ENCODE results near the gene DHX30.

The DHX30 gene

GRCh38 chr3:47891613-47892005 lies 88.7 kb downstream of the DHX30 start:
- DNase-seq (ENCODE audit: low spot score) = no peak
- no peak overlapping the region for H3K27ac Mint-ChIP-seq
- H3K4me3 Mint-ChIP-seq = no peak overlapping the region
- H3K27me3 Mint-ChIP-seq (ENCODE audit: low read depth) = no peaks in the 10 kb centered on the region
- H3K36me3 Mint-ChIP-seq (ENCODE audit: low read depth) = peaks cover 16% of the 10 kb centered on the region
- H3K9me3 Mint-ChIP-seq = no peaks in the 10 kb centered on the region
- peaks cover 5% of the 10 kb centered on the region for H3K4me1 Mint-ChIP-seq (ENCODE audit: low read depth)

DNA sequence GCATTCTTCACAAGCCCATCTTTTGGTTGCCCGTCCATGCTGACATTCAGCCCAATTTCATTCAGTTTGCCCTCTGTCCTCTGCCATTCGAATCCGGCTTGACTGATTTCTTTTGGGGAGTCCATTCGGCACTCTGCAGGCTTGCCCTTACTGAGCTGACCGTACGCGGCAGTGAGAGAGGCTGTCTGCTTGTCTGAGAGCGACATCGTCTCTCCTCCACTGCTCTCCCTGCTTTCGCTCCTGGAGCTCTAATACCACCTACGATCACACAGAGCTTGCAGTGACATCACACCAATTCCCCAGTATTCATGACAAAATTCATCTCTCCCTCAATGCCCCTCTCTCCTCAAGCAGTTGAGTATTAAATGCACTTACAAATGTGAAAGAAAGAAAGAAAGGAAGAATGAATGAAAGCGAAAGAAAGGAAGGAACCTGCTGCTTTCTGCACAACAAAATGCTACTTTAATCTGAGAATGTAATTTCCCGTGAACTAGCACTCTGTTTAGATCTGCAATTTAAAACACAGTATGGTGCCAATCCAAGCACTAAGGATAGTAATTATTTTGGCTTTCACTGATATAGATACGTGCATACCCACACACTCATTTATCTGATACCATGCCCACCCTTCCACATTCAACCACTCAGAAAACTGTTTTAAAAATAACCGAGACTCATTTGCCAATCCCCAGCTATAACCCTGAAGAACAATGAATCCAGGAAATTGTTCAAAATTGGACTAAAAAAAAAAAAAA lies 89.5 kb downstream of the DHX30 start:
- H3K27ac Mint-ChIP-seq = peak overlapping the region; percentile 3
- DNase-seq (ENCODE audit: low spot score) = no peak
- H3K9me3 Mint-ChIP-seq = no peaks in the 10 kb centered on the region

DNA sequence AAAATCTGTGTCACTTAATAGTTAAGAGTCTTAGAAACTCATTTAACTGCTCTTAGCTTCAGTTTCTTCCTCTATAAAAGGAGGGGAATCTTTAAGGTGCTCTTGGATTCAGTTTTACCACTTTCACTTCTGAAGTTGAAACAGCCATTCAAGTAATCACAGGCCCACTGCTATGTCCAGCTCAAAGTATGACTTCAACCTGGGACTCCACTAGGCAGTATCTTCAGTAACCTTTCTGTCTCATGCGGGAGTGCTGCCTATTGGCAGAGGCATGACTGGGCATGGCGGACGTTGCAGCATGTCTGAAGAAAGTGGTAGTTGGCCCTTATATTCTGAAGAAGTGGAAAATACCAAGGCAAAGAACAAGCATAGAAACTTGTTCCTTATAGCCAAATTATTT lies 92.3 kb downstream of the DHX30 start:
- no peaks in the 10 kb centered on the region for H3K9me3 Mint-ChIP-seq
- no peak overlapping the region for H3K4me3 Mint-ChIP-seq
- H3K4me1 Mint-ChIP-seq (ENCODE audit: low read depth) = peaks cover 10% of the 10 kb centered on the region
- H3K27ac Mint-ChIP-seq = no peak overlapping the region
- no peaks in the 10 kb centered on the region for H3K27me3 Mint-ChIP-seq (ENCODE audit: low read depth)
- peaks cover 12% of the 10 kb centered on the region for H3K36me3 Mint-ChIP-seq (ENCODE audit: low read depth)
- no peak for DNase-seq (ENCODE audit: low spot score)

More for the DNA sequence above, 89.5 kb downstream of the DHX30 start:
- H3K4me1 Mint-ChIP-seq (ENCODE audit: low read depth) = peaks cover 5% of the 10 kb centered on the region
- no peak overlapping the region for H3K4me3 Mint-ChIP-seq
- no peaks in the 10 kb centered on the region for H3K27me3 Mint-ChIP-seq (ENCODE audit: low read depth)
- peaks cover 16% of the 10 kb centered on the region for H3K36me3 Mint-ChIP-seq (ENCODE audit: low read depth)

DNA sequence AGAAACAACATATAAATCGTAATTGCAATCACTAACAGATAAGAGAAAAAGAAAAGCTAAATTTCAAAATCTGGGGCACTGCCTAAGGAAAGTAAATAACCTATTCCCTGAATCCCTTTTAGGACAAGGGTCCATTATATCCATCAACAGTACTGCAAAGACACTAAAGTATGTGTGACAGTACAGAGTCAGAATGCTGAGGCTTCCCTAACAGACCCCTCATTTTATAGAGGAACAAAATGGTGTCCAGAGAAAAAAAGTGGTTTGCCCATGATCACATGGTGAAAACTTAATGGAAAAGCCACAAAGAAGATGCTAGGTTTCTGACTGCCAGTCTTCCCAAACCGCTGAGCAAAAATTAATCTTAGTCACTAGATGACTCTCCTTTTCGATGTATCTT lies 93.8 kb downstream of the DHX30 start:
- no peaks in the 10 kb centered on the region for H3K9me3 Mint-ChIP-seq
- no peak for DNase-seq (ENCODE audit: low spot score)
- H3K4me3 Mint-ChIP-seq = no peak overlapping the region
- H3K27me3 Mint-ChIP-seq (ENCODE audit: low read depth) = no peaks in the 10 kb centered on the region
- peaks cover 12% of the 10 kb centered on the region for H3K36me3 Mint-ChIP-seq (ENCODE audit: low read depth)
- no peak overlapping the region for H3K27ac Mint-ChIP-seq
- H3K4me1 Mint-ChIP-seq (ENCODE audit: low read depth) = peaks cover 10% of the 10 kb centered on the region

DNA sequence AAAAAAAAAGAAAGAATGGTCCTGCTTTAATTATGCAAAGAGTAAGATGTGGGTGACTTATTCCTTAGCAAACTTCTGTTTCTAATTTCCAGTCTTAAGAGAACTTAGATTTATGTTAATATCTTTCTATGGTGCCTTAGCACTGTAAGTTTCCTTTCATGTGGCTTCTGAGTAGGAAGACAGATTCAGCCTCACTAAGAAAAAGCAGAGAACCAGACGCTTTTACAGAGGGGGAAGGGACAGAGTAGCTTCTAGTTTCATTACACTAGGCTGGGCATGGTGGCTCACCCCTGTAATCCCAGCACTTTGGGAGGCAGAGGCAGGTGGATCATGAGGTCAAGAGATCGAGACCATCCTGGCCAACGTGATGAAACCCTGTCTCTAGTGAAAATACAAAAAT lies 95.0 kb downstream of the DHX30 start:
- Mint-ChIP-seq H3K27ac (no peak overlapping the region), H3K4me1 (ENCODE audit: low read depth) (peaks cover 7% of the 10 kb centered on the region), H3K27me3 (ENCODE audit: low read depth) (no peaks in the 10 kb centered on the region), H3K4me3 (no peak overlapping the region), H3K9me3 (no peaks in the 10 kb centered on the region), H3K36me3 (ENCODE audit: low read depth) (peaks cover 9% of the 10 kb centered on the region)
- DNase-seq (ENCODE audit: low spot score) = no peak

- Mint-ChIP-seq H3K4me3 (no peak overlapping the region), H3K36me3 (ENCODE audit: low read depth) (peaks cover 7% of the 10 kb centered on the region), H3K27ac (no peak overlapping the region), H3K27me3 (ENCODE audit: low read depth) (no peaks in the 10 kb centered on the region), H3K4me1 (ENCODE audit: low read depth) (peaks cover 4% of the 10 kb centered on the region), H3K9me3 (no peaks in the 10 kb centered on the region)
- no peak for DNase-seq (ENCODE audit: low spot score)
Measured at GRCh38 chr3:47899495-47900108, 96.7 kb downstream of the DHX30 start.
